ENCODE measurements around the gene PPM1M. TPM values are rescaled to one million over a fixed set of nuclear protein-coding genes. Genes with fewer than 3 reads are reported as not detected.
A peak's percentile ranks its signal among the peaks of the same experiment; 100 is the strongest.

Gene PPM1M
- total RNA-seq, 2 experiments from 2014 or later, result 94.3 to 100 TPM

DNA sequence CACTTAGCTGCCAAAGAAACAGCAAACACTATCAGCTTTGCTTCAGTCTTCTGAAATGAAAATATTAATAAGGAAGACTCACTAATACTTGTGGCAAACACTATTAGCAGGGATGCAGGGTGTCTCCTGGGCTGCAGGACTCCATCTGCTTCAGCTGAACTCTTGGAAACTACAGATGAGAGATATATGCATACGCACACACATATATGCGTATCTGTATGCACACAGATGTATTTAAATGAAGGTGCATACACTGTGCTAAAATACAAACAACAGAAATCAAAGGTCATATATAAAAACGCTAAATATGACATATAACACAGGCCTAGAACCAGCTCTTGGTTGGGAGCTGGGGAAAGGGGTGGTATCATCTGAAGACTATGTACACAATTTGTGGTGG lies 10.6 kb downstream of the PPM1M start:
- intact Hi-C loops (cut with micrococcal nuclease), result no loop called here
- no peak overlapping the region for H3K4me3 Mint-ChIP-seq

DNA sequence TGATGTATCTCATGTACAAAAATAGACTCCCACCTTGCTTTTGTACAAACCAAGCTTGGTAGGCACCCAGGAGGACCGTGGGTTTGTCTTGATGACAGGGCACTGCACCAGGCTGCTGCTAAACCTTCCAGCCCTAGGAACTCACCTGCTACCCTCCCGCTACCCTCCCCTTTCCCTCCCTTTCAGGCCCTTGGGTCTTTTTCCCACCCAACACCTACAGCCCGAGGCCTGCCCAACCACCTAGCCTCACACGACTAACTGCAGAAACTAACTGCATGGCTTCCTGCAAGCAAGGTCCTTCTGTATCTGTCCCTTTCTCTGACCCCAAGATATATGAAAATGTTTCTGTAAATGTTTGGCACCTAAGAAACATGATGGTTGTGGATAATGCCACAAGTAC lies 11.1 kb downstream of the PPM1M start:
- ATAC-seq (no peak), DNase-seq (no peak)
- ChIA-PET CTCF (interaction anchor here (0.8 to 0.9 kb wide), 2 partner anchors 22 to 24 kb away, joined by 3 to 4 read pairs; no protein-coding TSS in a partner anchor), POLR2A (interaction anchor here (1.0 to 6.1 kb wide), 6 partner anchors 10 to 23 kb away, joined by 3 to 71 read pairs (median 6); partner anchors contain the start of gene PPM1M)
- intact Hi-C loops (cut with micrococcal nuclease), result no loop called here
- Mint-ChIP-seq H3K27me3 (no peaks in the 10 kb centered on the region), H3K9me3 (no peaks in the 10 kb centered on the region), H3K36me3 (ENCODE audit: low read depth) (peaks cover 92% of the 10 kb centered on the region), H3K4me3 (no peak overlapping the region), H3K27ac (peak overlapping the region; percentile 81), H3K4me1 (ENCODE audit: low read depth) (peaks cover 89% of the 10 kb centered on the region)
- TF ChIP-seq, protein P1, sequence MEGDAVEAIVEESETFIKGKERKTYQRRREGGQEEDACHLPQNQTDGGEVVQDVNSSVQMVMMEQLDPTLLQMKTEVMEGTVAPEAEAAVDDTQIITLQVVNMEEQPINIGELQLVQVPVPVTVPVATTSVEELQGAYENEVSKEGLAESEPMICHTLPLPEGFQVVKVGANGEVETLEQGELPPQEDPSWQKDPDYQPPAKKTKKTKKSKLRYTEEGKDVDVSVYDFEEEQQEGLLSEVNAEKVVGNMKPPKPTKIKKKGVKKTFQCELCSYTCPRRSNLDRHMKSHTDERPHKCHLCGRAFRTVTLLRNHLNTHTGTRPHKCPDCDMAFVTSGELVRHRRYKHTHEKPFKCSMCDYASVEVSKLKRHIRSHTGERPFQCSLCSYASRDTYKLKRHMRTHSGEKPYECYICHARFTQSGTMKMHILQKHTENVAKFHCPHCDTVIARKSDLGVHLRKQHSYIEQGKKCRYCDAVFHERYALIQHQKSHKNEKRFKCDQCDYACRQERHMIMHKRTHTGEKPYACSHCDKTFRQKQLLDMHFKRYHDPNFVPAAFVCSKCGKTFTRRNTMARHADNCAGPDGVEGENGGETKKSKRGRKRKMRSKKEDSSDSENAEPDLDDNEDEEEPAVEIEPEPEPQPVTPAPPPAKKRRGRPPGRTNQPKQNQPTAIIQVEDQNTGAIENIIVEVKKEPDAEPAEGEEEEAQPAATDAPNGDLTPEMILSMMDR (IDR thresholded peaks at IDR 0.05), result no peak

More for the DNA sequence above, 10.6 kb downstream of the PPM1M start:
- H3K9me3 Mint-ChIP-seq, result no peaks in the 10 kb centered on the region
- ChIA-PET CTCF (interaction anchor here (0.9 to 1.0 kb wide), 2 partner anchors 12 to 24 kb away, joined by 4 to 5 read pairs; no protein-coding TSS in a partner anchor), POLR2A (interaction anchor here (0.6 to 6.1 kb wide), 9 partner anchors 9 to 1654 kb away, joined by 3 to 71 read pairs (median 4); partner anchors contain the start of genes PPM1M and WDR82)
- ATAC-seq (no peak), DNase-seq (no peak)
- H3K4me1 Mint-ChIP-seq (ENCODE audit: low read depth), result peaks cover 84% of the 10 kb centered on the region
- H3K27me3 Mint-ChIP-seq, result no peaks in the 10 kb centered on the region
- H3K27ac Mint-ChIP-seq, result peak overlapping the region; percentile 81
- peaks cover 89% of the 10 kb centered on the region for H3K36me3 Mint-ChIP-seq (ENCODE audit: low read depth)
- TF ChIP-seq, protein P1 (IDR thresholded peaks at IDR 0.05), result no peak

DNA sequence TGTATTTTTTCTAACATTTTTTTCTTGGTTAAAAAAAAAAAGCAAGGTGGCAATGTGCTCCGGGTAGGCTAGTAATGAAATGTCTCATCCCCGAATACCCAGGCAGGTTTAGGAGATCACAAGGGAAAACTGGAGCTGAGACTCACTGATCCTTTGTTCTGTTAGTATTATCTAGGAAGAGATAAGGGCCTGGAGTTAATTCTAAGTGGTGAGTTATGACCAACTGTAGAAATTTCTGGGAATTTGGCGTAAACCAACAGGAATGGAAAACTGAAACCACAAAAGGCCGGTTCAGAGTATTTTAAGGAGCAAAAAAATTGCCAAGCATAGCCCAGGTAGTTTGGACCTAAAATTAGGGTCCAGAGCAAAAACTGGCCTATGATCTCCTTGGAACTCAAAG lies 12.4 kb downstream of the PPM1M start:
- peaks cover 93% of the 10 kb centered on the region for H3K36me3 Mint-ChIP-seq (ENCODE audit: low read depth)
- H3K27ac Mint-ChIP-seq, result peak overlapping the region; percentile 79
- intact Hi-C loops (cut with micrococcal nuclease), result no loop called here
- TF ChIP-seq, protein P1 (IDR thresholded peaks at IDR 0.05), result no peak
- ChIA-PET CTCF (interaction anchor here (4.0 kb wide), 1 partner anchor 26 kb away, joined by 21 read pairs; no protein-coding TSS in a partner anchor), POLR2A (interaction anchor here (0.6 to 6.1 kb wide), 8 partner anchors 9 to 70 kb away, joined by 3 to 71 read pairs (median 5); partner anchors contain the start of genes PPM1M, TLR9, TWF2 and WDR82)
- no peaks in the 10 kb centered on the region for H3K27me3 Mint-ChIP-seq
- H3K4me1 Mint-ChIP-seq (ENCODE audit: low read depth), result peaks cover 92% of the 10 kb centered on the region
- no peak overlapping the region for H3K4me3 Mint-ChIP-seq
- H3K9me3 Mint-ChIP-seq, result no peaks in the 10 kb centered on the region
- DNase-seq (no peak), ATAC-seq (no peak)

DNA sequence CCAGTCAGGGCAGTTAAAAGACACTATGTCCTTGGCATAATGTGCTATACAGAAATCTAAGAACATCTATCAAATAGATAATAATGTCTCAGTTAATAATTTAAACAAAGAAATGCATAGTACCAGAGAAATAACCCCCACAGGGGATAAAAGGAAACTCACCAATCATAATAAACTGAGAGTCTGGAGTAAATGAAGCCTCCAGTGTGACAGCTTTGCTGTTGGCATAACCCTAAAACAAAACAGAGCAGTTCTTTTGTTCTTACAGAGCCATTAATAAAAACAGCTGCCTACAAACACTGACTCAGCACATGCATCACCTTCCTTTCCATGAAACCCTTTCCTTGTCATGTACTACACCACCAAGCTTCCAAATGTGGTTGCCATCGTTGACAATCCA lies 13.5 kb downstream of the PPM1M start:
- ATAC-seq, result no peak
- no peak for DNase-seq
- TF ChIP-seq, protein P1 (IDR thresholded peaks at IDR 0.05), result no peak
- Mint-ChIP-seq H3K4me1 (ENCODE audit: low read depth) (peaks cover 92% of the 10 kb centered on the region), H3K27ac (peak overlapping the region; percentile 79), H3K9me3 (no peaks in the 10 kb centered on the region), H3K27me3 (no peaks in the 10 kb centered on the region), H3K4me3 (no peak overlapping the region), H3K36me3 (ENCODE audit: low read depth) (peaks cover 94% of the 10 kb centered on the region)
- intact Hi-C loops (cut with micrococcal nuclease), result no loop called here
- CTCF ChIA-PET, result interaction anchor here (0.7 to 4.0 kb wide), 4 partner anchors 11 to 27 kb away, joined by 3 to 21 read pairs (median 4); no protein-coding TSS in a partner anchor
- POLR2A ChIA-PET, result interaction anchor here (1.1 to 6.1 kb wide), 6 partner anchors 12 to 116 kb away, joined by 4 to 71 read pairs (median 9); partner anchors contain the start of genes PPM1M, TWF2 and WDR82

DNA sequence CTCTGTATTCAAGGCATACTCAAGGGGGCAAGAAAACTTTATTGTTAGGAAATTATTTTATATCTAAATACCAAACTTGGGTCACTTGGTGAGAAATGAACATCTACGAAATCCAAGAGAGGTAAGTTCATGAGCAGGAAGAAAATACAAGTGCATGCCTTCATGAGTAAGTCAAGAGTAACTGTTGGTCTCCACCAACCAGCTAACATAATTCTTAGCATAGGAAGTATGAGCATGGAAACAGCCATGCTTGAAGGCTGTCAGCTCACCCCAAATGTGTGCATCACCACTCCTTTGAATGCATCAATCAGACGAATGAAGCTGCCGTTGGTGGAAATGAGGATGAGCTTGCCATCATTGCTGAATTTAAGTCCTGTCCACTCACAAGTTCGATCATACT lies 13.9 kb downstream of the PPM1M start:
- TF ChIP-seq, protein P1 (IDR thresholded peaks at IDR 0.05), result no peak
- intact Hi-C loops (cut with micrococcal nuclease), result no loop called here
- ChIA-PET POLR2A (interaction anchor here (0.8 to 6.1 kb wide), 9 partner anchors 11 to 117 kb away, joined by 3 to 71 read pairs (median 5); partner anchors contain the start of genes PPM1M, TWF2 and WDR82), CTCF (interaction anchor here (0.7 to 4.0 kb wide), 6 partner anchors 11 to 39 kb away, joined by 3 to 21 read pairs (median 4); no protein-coding TSS in a partner anchor)
- Mint-ChIP-seq H3K4me3 (no peak overlapping the region), H3K27me3 (no peaks in the 10 kb centered on the region), H3K36me3 (ENCODE audit: low read depth) (peaks cover 95% of the 10 kb centered on the region), H3K9me3 (no peaks in the 10 kb centered on the region), H3K4me1 (ENCODE audit: low read depth) (peaks cover 92% of the 10 kb centered on the region), H3K27ac (peak overlapping the region; percentile 79)
- ATAC-seq (no peak), DNase-seq (no peak)

All from activated CD8-positive, alpha-beta T cell treated with anti-CD3 and anti-CD28 coated beads for 36 hours (primary cell).